ENCODE results near the gene SSU72. TPM values are rescaled to one million over a fixed set of nuclear protein-coding genes. Genes with fewer than 3 reads are reported as not detected.
A peak's percentile ranks its signal among the peaks of the same experiment; 100 is the strongest.
"Not testable (repeated sequence)": the region's sequence is repeated elsewhere in the genome, so short reads cannot be mapped to it uniquely, and the experiment has no call there.

Gene SSU72
- total RNA-seq, 1 donor from 2014 or later: 117 TPM

DNA sequence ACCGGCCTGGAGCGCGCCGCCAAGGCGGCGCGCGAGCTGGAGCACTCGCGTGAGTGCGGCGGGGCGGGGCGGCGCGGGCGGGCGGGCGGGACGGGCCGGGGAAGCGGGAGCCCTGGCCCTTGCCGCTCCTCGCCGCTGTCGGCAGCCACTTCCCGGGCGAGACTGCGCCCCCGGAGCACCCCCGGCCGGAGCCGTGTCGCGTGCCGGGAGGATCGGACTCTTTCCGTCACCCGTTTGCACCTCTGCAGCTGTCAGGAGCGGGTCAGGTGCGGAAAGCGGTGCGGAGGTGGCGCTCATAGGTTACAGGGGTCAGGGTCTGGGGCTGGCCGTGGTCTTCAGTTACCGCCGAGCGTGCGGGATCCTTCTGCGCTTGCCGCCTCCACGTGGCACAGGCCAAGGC lies 62.2 kb downstream of the SSU72 start:
- peak overlapping the region; percentile 69 for H3K4me3 Mint-ChIP-seq (ENCODE audit: unreplicated experiment)
- peak overlapping the region; percentile 34 for H3K27ac Mint-ChIP-seq (ENCODE audit: unreplicated experiment)
- H3K36me3 Mint-ChIP-seq (ENCODE audit: unreplicated experiment); H3K27me3 Mint-ChIP-seq (ENCODE audit: unreplicated experiment); DNase-seq (ENCODE audit: extremely low spot score, unreplicated experiment); H3K9me3 Mint-ChIP-seq (ENCODE audit: unreplicated experiment): not testable (repeated sequence)
- H3K4me1 Mint-ChIP-seq (ENCODE audit: unreplicated experiment): peaks cover 11% of the 10 kb centered on the region

DNA sequence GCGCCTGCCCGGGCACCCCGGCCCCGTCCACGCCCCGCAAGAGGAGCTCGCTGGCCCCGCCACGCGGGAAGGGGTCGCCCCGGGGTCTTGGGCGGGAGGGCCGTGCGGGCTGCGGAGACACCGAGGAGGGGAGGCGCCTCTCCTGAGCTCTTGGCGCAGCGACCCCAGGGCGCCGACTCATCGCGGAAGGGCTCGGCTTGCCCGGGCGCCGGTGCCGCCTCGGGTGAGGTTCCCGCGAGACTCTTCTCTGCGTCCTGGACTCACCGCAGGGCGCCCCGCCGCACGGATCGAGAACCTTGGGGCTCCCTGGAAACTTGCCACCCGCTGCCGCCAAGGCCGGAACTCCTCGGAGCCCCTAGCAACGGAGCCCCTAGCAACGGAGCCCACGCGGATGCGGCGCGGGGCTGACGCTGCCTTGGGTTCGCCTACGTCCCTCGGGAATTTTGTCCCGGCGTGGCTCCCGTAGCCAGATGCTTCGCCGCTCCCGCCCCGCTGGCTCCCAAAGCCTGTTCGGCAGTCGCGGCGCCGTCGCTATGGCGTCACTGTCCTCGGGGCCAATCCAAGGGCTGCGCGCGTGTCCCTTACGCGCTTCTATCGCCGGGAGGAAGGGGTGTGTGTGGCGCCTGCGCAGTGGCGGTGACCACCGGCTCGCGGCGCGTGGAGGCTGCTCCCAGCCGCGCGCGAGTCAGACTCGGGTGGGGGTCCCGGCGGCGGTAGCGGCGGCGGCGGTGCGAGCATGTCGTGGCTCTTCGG lies 63.0 kb downstream of the SSU72 start, which contains the start of gene ATAD3A:
Gene ATAD3A, plus strand, starts transcription at position 630 of the 753 bp plus-strand sequence. Its CDS starts 107 bp downstream, at position 737.
- Mint-ChIP-seq H3K27ac (ENCODE audit: unreplicated experiment) (peak within 1 kb of the TSS; percentile 94), H3K4me3 (ENCODE audit: unreplicated experiment) (peak within 1 kb of the TSS; percentile 79), H3K4me1 (ENCODE audit: unreplicated experiment) (peaks cover 11% of the 10 kb centered on the region), H3K9me3 (ENCODE audit: unreplicated experiment) (no peaks in the 10 kb centered on the region), H3K36me3 (ENCODE audit: unreplicated experiment) (no peaks in the 10 kb centered on the region), H3K27me3 (ENCODE audit: unreplicated experiment) (no peaks in the 10 kb centered on the region)
- TF ChIP-seq, protein P1, sequence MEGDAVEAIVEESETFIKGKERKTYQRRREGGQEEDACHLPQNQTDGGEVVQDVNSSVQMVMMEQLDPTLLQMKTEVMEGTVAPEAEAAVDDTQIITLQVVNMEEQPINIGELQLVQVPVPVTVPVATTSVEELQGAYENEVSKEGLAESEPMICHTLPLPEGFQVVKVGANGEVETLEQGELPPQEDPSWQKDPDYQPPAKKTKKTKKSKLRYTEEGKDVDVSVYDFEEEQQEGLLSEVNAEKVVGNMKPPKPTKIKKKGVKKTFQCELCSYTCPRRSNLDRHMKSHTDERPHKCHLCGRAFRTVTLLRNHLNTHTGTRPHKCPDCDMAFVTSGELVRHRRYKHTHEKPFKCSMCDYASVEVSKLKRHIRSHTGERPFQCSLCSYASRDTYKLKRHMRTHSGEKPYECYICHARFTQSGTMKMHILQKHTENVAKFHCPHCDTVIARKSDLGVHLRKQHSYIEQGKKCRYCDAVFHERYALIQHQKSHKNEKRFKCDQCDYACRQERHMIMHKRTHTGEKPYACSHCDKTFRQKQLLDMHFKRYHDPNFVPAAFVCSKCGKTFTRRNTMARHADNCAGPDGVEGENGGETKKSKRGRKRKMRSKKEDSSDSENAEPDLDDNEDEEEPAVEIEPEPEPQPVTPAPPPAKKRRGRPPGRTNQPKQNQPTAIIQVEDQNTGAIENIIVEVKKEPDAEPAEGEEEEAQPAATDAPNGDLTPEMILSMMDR (IDR thresholded peaks at IDR 0.05): no peak
- peak; percentile 99 for DNase-seq (ENCODE audit: extremely low spot score, unreplicated experiment)

DNA sequence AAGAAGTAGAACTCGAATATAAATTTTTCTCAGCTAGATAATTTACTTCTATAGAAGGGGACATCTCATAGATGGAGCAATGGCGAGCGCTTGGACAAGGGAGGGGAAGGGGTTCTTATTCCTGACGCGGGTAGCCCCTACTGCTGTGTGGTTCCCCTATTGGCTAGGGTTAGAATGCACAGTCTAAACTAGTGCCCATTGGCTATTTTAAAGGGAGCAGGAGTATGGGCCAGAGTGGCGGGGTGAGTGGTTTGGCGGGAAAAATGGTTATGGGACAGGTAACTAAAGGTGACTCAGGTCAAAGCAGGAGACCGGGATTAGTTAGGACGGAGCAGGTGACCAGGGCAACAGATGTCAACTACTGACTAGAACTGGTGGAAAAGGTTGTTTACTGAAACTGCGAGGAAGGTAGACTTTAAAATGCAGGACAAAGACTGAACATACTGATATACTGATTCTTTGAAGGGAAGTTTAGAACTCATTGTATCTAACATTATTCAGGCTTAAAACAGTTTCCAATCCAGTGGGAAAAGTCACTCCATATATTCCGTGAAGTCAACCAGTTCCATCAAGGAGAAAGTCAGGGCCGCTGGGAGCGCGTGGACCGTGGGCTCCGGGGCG lies 63.6 kb downstream of the SSU72 start:
- Mint-ChIP-seq H3K4me1 (ENCODE audit: unreplicated experiment) (peaks cover 11% of the 10 kb centered on the region), H3K9me3 (ENCODE audit: unreplicated experiment) (no peaks in the 10 kb centered on the region), H3K36me3 (ENCODE audit: unreplicated experiment) (no peaks in the 10 kb centered on the region), H3K27me3 (ENCODE audit: unreplicated experiment) (no peaks in the 10 kb centered on the region), H3K27ac (ENCODE audit: unreplicated experiment) (peak overlapping the region; percentile 94), H3K4me3 (ENCODE audit: unreplicated experiment) (peak overlapping the region; percentile 79)
- no peak for DNase-seq (ENCODE audit: extremely low spot score, unreplicated experiment)
- TF ChIP-seq, protein P1 (IDR thresholded peaks at IDR 0.05): no peak

DNA sequence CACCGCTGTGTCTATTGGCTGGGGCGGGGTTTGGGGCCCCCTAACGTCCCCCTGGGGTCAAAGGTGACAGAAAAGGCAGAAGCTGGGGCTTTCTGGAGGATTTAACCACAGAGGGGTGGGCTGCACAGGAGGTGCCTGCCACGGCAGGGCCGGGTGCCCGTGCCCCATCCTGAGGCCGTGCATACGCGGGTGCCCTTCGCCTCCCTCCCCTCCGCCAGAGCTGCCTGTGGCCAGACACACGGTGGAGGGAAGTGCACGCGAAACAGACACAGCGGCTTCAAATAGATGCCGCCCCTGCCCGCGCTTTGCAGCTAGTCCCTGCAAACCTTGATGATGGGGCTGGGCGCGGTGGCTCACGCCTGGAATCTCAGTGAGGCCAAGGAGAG lies 65.2 kb downstream of the SSU72 start:
- not testable (repeated sequence) for H3K27ac Mint-ChIP-seq (ENCODE audit: unreplicated experiment); H3K27me3 Mint-ChIP-seq (ENCODE audit: unreplicated experiment); H3K4me3 Mint-ChIP-seq (ENCODE audit: unreplicated experiment); DNase-seq (ENCODE audit: extremely low spot score, unreplicated experiment); H3K36me3 Mint-ChIP-seq (ENCODE audit: unreplicated experiment); H3K9me3 Mint-ChIP-seq (ENCODE audit: unreplicated experiment)
- H3K4me1 Mint-ChIP-seq (ENCODE audit: unreplicated experiment): peaks cover 17% of the 10 kb centered on the region

DNA sequence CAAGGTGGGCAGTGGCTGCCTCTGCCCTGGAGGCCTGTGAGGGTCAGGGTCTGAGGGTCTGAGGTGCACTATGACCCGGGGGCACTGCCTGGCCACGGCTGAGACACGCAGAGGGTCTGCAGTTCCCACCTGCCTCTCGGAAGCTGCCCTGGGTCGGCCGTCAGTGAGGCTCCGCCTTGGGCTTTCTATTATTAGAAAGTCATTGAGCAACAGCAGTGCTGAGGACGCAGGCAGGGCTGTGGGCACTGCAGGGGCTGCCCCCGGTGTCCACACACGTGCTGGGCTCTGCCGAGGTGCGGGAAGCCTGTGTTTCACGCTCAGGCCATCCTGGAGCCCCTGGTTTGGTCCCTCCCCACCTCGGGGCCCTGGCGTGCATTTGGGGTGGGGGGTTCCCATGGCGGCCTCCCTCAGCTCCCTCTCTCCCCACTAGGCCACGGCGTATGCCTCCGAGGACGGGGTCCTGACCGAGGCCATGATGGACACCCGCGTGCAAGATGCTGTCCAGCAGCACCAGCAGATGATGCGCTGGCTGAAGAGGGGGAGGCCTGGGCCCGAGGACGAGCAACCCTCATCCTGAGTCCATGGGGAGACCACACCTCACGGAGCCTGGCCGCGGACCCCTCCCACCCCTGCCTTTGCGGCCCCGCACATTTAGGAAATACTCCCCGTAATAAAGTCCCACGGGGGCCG lies 65.7 kb downstream of the SSU72 start:
- H3K4me3 Mint-ChIP-seq (ENCODE audit: unreplicated experiment); DNase-seq (ENCODE audit: extremely low spot score, unreplicated experiment); H3K27me3 Mint-ChIP-seq (ENCODE audit: unreplicated experiment); H3K36me3 Mint-ChIP-seq (ENCODE audit: unreplicated experiment); H3K9me3 Mint-ChIP-seq (ENCODE audit: unreplicated experiment); H3K27ac Mint-ChIP-seq (ENCODE audit: unreplicated experiment): not testable (repeated sequence)
- H3K4me1 Mint-ChIP-seq (ENCODE audit: unreplicated experiment): peaks cover 17% of the 10 kb centered on the region

DNA sequence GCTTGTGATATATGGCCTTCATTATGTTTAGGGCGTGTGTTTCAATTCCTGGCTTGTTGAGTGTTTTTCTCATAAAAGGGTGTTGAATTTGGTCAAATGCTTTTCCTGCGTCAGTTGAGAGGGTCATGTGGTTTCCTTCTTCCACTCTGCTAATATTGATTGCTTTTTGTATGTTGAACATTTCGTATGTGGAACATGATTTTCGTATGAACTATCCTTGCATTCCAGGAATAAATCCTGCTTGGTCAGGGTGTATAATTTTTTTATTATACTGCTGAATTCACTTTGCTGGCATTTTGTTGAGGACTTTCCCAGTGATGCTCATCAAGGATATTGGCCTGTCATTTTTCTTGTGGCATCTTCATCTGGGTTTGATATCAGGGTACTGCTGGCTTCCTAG lies 67.4 kb downstream of the SSU72 start:
- TF ChIP-seq, protein P1 (IDR thresholded peaks at IDR 0.05): no peak
- peaks cover 15% of the 10 kb centered on the region for H3K4me1 Mint-ChIP-seq (ENCODE audit: unreplicated experiment)
- no peaks in the 10 kb centered on the region for H3K27me3 Mint-ChIP-seq (ENCODE audit: unreplicated experiment)
- no peaks in the 10 kb centered on the region for H3K9me3 Mint-ChIP-seq (ENCODE audit: unreplicated experiment)
- no peak overlapping the region for H3K27ac Mint-ChIP-seq (ENCODE audit: unreplicated experiment)
- DNase-seq (ENCODE audit: extremely low spot score, unreplicated experiment): no peak
- H3K36me3 Mint-ChIP-seq (ENCODE audit: unreplicated experiment): no peaks in the 10 kb centered on the region
- no peak overlapping the region for H3K4me3 Mint-ChIP-seq (ENCODE audit: unreplicated experiment)

DNA sequence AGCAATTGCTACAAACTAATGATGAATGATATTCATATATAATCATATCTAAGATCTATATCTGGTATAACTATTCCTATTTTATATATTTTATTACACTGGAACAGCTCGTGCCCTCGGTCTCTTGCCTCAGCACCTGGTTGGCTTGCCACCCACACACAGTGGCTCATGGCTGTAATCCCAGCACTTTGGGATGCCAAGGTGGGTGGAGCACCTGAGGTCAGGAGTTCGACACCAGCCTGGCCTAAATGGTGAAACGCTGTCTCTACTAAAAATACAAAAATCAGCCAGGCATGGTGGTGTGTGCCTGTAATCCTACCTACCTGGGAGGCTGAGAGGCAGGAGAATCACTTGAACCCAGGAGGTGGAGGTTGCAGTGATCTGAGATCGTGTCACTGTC lies 68.9 kb downstream of the SSU72 start:
- H3K36me3 Mint-ChIP-seq (ENCODE audit: unreplicated experiment); H3K4me3 Mint-ChIP-seq (ENCODE audit: unreplicated experiment); DNase-seq (ENCODE audit: extremely low spot score, unreplicated experiment); H3K27me3 Mint-ChIP-seq (ENCODE audit: unreplicated experiment); H3K9me3 Mint-ChIP-seq (ENCODE audit: unreplicated experiment): not testable (repeated sequence)
- H3K4me1 Mint-ChIP-seq (ENCODE audit: unreplicated experiment): peaks cover 11% of the 10 kb centered on the region
- H3K27ac Mint-ChIP-seq (ENCODE audit: unreplicated experiment): peak overlapping the region; percentile 98
